Activated naive CD4-positive, alpha-beta T cell treated with anti-CD3 and anti-CD28 coated beads, Interleukin-2, amount 10 ng/mL, durations not matched to agents 7 days and 5 days (primary cell): ENCODE data around the gene ADARB2.
"Not testable (repeated sequence)": the region's sequence is repeated elsewhere in the genome, so short reads cannot be mapped to it uniquely, and the experiment has no call there.

Source experiments
- CTCF ChIA-PET: fragments of 350-600 bp; sonication (Branson Sonifier 250); formaldehyde crosslinking; loops from one replicate; lab custom pipeline; 2021; ENCODE audit warnings: antibody characterized with exemption; lab: Charles Lee
- DNase-seq: peaks from one replicate; pipeline ENCODE4 v3.0.0-alpha.2; 2020
- H3K27ac Mint-ChIP-seq: one replicate; pipeline ENCODE4 v1.8.0; 2021; ENCODE audit warnings: mild to moderate bottlenecking, moderate library complexity, mixed read lengths
- H3K27me3 Mint-ChIP-seq: one replicate; pipeline ENCODE4 v1.8.0; 2021; ENCODE audit warnings: mild to moderate bottlenecking, mixed read lengths
- H3K36me3 Mint-ChIP-seq: one replicate; pipeline ENCODE4 v1.8.0; 2021; ENCODE audit warnings: mixed read lengths
- H3K4me1 Mint-ChIP-seq: one replicate; pipeline ENCODE4 v1.8.0; 2021; ENCODE audit warnings: mixed read lengths
- H3K4me3 Mint-ChIP-seq: one replicate; pipeline ENCODE4 v1.8.0; 2021; ENCODE audit warnings: mild to moderate bottlenecking, moderate library complexity, mixed read lengths
- H3K9me3 Mint-ChIP-seq: one replicate; pipeline ENCODE4 v1.8.0; 2021; ENCODE audit warnings: mixed read lengths

Gene ADARB2

GRCh38 chr10:1737222-1738061 is at the start of gene ADARB2:
TSS of gene ADARB2 (minus strand) at chr10:1737525.
- no peak for DNase-seq
- H3K27ac Mint-ChIP-seq = no peak within 1 kb of the TSS
- H3K4me1 Mint-ChIP-seq = peaks cover 6% of the 10 kb centered on the region
- H3K4me3 Mint-ChIP-seq = no peak within 1 kb of the TSS
- no peaks in the 10 kb centered on the region for H3K36me3 Mint-ChIP-seq
- H3K27me3 Mint-ChIP-seq = peaks cover 62% of the 10 kb centered on the region
- CTCF ChIA-PET = interaction anchor here (1.5 kb wide), 1 partner anchor 627 kb away, joined by 4 read pairs; no protein-coding TSS in a partner anchor
- no peaks in the 10 kb centered on the region for H3K9me3 Mint-ChIP-seq

GRCh38 chr10:1785835-1786234 is 48.5 kb upstream of the ADARB2 start:
- Mint-ChIP-seq H3K27me3 (no peaks in the 10 kb centered on the region), H3K27ac (no peak overlapping the region), H3K9me3 (peaks cover 2% of the 10 kb centered on the region), H3K36me3 (no peaks in the 10 kb centered on the region), H3K4me3 (no peak overlapping the region), H3K4me1 (no peaks in the 10 kb centered on the region)
- CTCF ChIA-PET = no interaction called here
- no peak for DNase-seq

- Mint-ChIP-seq H3K36me3 (no peaks in the 10 kb centered on the region), H3K27me3 (no peaks in the 10 kb centered on the region), H3K27ac (no peak overlapping the region), H3K4me1 (no peaks in the 10 kb centered on the region), H3K9me3 (peaks cover 2% of the 10 kb centered on the region), H3K4me3 (no peak overlapping the region)
- no peak for DNase-seq
- CTCF ChIA-PET = no interaction called here
Observed at GRCh38 chr10:1782841-1783240, 45.5 kb upstream of the ADARB2 start.

GRCh38 chr10:1779796-1780195 is 42.5 kb upstream of the ADARB2 start:
- no peak for DNase-seq

GRCh38 chr10:1778375-1778969 is 41.1 kb upstream of the ADARB2 start:
- Mint-ChIP-seq H3K27ac (no peak overlapping the region), H3K4me3 (no peak overlapping the region)
- CTCF ChIA-PET = no interaction called here

More at GRCh38 chr10:1779796-1780195, 42.5 kb upstream of the ADARB2 start:
- H3K9me3 Mint-ChIP-seq = peaks cover 2% of the 10 kb centered on the region
- no peaks in the 10 kb centered on the region for H3K4me1 Mint-ChIP-seq
- no peak overlapping the region for H3K27ac Mint-ChIP-seq
- CTCF ChIA-PET = no interaction called here
- H3K36me3 Mint-ChIP-seq = no peaks in the 10 kb centered on the region
- no peaks in the 10 kb centered on the region for H3K27me3 Mint-ChIP-seq
- H3K4me3 Mint-ChIP-seq = no peak overlapping the region

GRCh38 chr10:1776127-1776662 is 38.9 kb upstream of the ADARB2 start:
- CTCF ChIA-PET = no interaction called here
- Mint-ChIP-seq H3K27ac (no peak overlapping the region), H3K27me3 (no peaks in the 10 kb centered on the region), H3K4me1 (no peaks in the 10 kb centered on the region), H3K9me3 (no peaks in the 10 kb centered on the region), H3K36me3 (no peaks in the 10 kb centered on the region), H3K4me3 (no peak overlapping the region)
- no peak for DNase-seq

More at GRCh38 chr10:1778375-1778969, 41.1 kb upstream of the ADARB2 start:
- no peak for DNase-seq
- H3K9me3 Mint-ChIP-seq = peaks cover 1% of the 10 kb centered on the region
- no peaks in the 10 kb centered on the region for H3K27me3 Mint-ChIP-seq
- no peaks in the 10 kb centered on the region for H3K36me3 Mint-ChIP-seq
- H3K4me1 Mint-ChIP-seq = no peaks in the 10 kb centered on the region

GRCh38 chr10:1774796-1775195 is 37.5 kb upstream of the ADARB2 start:
- no peak for DNase-seq
- Mint-ChIP-seq H3K9me3 (no peaks in the 10 kb centered on the region), H3K36me3 (no peaks in the 10 kb centered on the region), H3K4me1 (no peaks in the 10 kb centered on the region), H3K27me3 (no peaks in the 10 kb centered on the region), H3K27ac (no peak overlapping the region), H3K4me3 (no peak overlapping the region)
- CTCF ChIA-PET = no interaction called here

- H3K9me3 Mint-ChIP-seq, DNase-seq, H3K4me1 Mint-ChIP-seq, H3K27ac Mint-ChIP-seq, CTCF ChIA-PET, H3K4me3 Mint-ChIP-seq, H3K36me3 Mint-ChIP-seq, H3K27me3 Mint-ChIP-seq: not testable (repeated sequence)
Observed at GRCh38 chr10:1773204-1773603, 35.9 kb upstream of the ADARB2 start.

GRCh38 chr10:1766049-1766448 is 28.7 kb upstream of the ADARB2 start:
- Mint-ChIP-seq H3K9me3 (no peaks in the 10 kb centered on the region), H3K4me3 (no peak overlapping the region), H3K27me3 (no peaks in the 10 kb centered on the region), H3K27ac (no peak overlapping the region), H3K36me3 (no peaks in the 10 kb centered on the region), H3K4me1 (no peaks in the 10 kb centered on the region)
- CTCF ChIA-PET = no interaction called here
- no peak for DNase-seq

GRCh38 chr10:1762076-1762475 is 24.8 kb upstream of the ADARB2 start:
- no peak for DNase-seq
- H3K36me3 Mint-ChIP-seq = no peaks in the 10 kb centered on the region
- no peak overlapping the region for H3K27ac Mint-ChIP-seq
- H3K4me1 Mint-ChIP-seq = no peaks in the 10 kb centered on the region
- H3K9me3 Mint-ChIP-seq = peaks cover 2% of the 10 kb centered on the region
- H3K4me3 Mint-ChIP-seq = no peak overlapping the region
- H3K27me3 Mint-ChIP-seq = no peaks in the 10 kb centered on the region
- CTCF ChIA-PET = no interaction called here

- Mint-ChIP-seq H3K4me1 (no peaks in the 10 kb centered on the region), H3K27ac (no peak overlapping the region), H3K9me3 (peaks cover 7% of the 10 kb centered on the region), H3K36me3 (no peaks in the 10 kb centered on the region), H3K4me3 (no peak overlapping the region), H3K27me3 (peaks cover 19% of the 10 kb centered on the region)
- CTCF ChIA-PET = no interaction called here
- DNase-seq = no peak
Observed at GRCh38 chr10:1754506-1755153, 17.3 kb upstream of the ADARB2 start.

- no peaks in the 10 kb centered on the region for H3K4me1 Mint-ChIP-seq
- DNase-seq = no peak
- no peaks in the 10 kb centered on the region for H3K36me3 Mint-ChIP-seq
- peaks cover 22% of the 10 kb centered on the region for H3K27me3 Mint-ChIP-seq
- H3K4me3 Mint-ChIP-seq = no peak overlapping the region
- no peak overlapping the region for H3K27ac Mint-ChIP-seq
- H3K9me3 Mint-ChIP-seq = peaks cover 14% of the 10 kb centered on the region
- CTCF ChIA-PET = interaction anchor here (1.0 kb wide), 1 partner anchor 41 kb away, joined by 4 read pairs; no protein-coding TSS in a partner anchor
Observed at GRCh38 chr10:1752153-1752552, 14.8 kb upstream of the ADARB2 start.

GRCh38 chr10:1747590-1748157 is 10.3 kb upstream of the ADARB2 start:
- no peaks in the 10 kb centered on the region for H3K36me3 Mint-ChIP-seq
- H3K4me3 Mint-ChIP-seq = no peak overlapping the region
- no peak overlapping the region for H3K27ac Mint-ChIP-seq
- no peaks in the 10 kb centered on the region for H3K4me1 Mint-ChIP-seq
- peaks cover 8% of the 10 kb centered on the region for H3K27me3 Mint-ChIP-seq
- DNase-seq = no peak
- peaks cover 14% of the 10 kb centered on the region for H3K9me3 Mint-ChIP-seq
- CTCF ChIA-PET = no interaction called here

- no peak overlapping the region for H3K4me3 Mint-ChIP-seq
- no peaks in the 10 kb centered on the region for H3K36me3 Mint-ChIP-seq
- no peak for DNase-seq
- no peak overlapping the region for H3K27ac Mint-ChIP-seq
- CTCF ChIA-PET = no interaction called here
- peaks cover 4% of the 10 kb centered on the region for H3K27me3 Mint-ChIP-seq
- no peaks in the 10 kb centered on the region for H3K4me1 Mint-ChIP-seq
- H3K9me3 Mint-ChIP-seq = peaks cover 14% of the 10 kb centered on the region
Observed at GRCh38 chr10:1746796-1747195, 9.5 kb upstream of the ADARB2 start.
